Vagina (tissue), 2 donors: ENCODE data around the gene PAQR4. TPM values are rescaled to one million over a fixed set of nuclear protein-coding genes. Genes with fewer than 3 reads are reported as not detected.

Experiments
- DNase-seq, 2 donors: peaks; one replicate each; pipeline ENCODE4 v3.0.0-alpha.2; 2017; ENCODE audit errors: extremely low spot score in 2 of 2
- H3K27ac ChIP-seq: fragments of 200-600 bp; sonication (generic); one replicate; pipeline ENCODE4 v1.5.1; 2019
- H3K27me3 ChIP-seq: fragments of 200-600 bp; sonication (generic); one replicate; pipeline ENCODE4 v1.5.1; 2019
- H3K36me3 ChIP-seq, 2 donors: fragments of 200-600 bp; sonication (generic); one replicate each; pipeline ENCODE4 v1.5.1; 2017 to 2019
- H3K4me1 ChIP-seq: fragments of 200-600 bp; sonication (generic); one replicate; pipeline ENCODE4 v1.5.1; 2019
- H3K4me3 ChIP-seq, 2 donors: fragments of 200-600 bp; sonication (generic); 1 replicate in 1 of 2; 2 replicates in 1 of 2; pipeline ENCODE4 v1.5.1; 2016 to 2019
- H3K9me3 ChIP-seq: fragments of 200-600 bp; sonication (generic); one replicate; pipeline ENCODE4 v1.5.1; 2019
- CTCF ChIP-seq, 3 experiments: fragments of 450-650 bp in 2 of 3; fragments of 200-600 bp in 1 of 3; sonication (generic) in 1 of 3; IDR thresholded peaks; one replicate each; pipeline ENCODE4 v1.5.1; 2017 to 2019; ENCODE audit warnings: antibody characterized with exemption in 3 of 3, mild to moderate bottlenecking in 2 of 3, moderate library complexity in 2 of 3
- POLR2A ChIP-seq, 2 donors: fragments of 450-650 bp; IDR thresholded peaks; one replicate each; pipeline ENCODE4 v1.6.1; 2017; ENCODE audit warnings: antibody characterized with exemption in 2 of 2, mild to moderate bottlenecking in 2 of 2, moderate library complexity in 2 of 2
- POLR2AphosphoS5 ChIP-seq, 2 donors: sonication (generic); formaldehyde crosslinking; IDR thresholded peaks; one replicate each; pipeline ENCODE4 v1.9.0; 2017; ENCODE audit warnings: antibody characterized with exemption in 2 of 2, mild to moderate bottlenecking in 2 of 2, low read depth in 1 of 2; ENCODE audit not compliant: insufficient read depth in 1 of 2
- intact Hi-C: fragments of 100-400 bp; cut with DNase I; formaldehyde crosslinking; loops from one replicate; pipeline ENCODE4 v1.15.1; 2023
- total RNA-seq: library from RNA; depleted of rRNA; stranded (reverse); fragments of >200 nt; gene quantifications from one replicate; pipeline ENCODE4 v1.2.3, GENCODE V29; 2016

The PAQR4 gene
- total RNA-seq, 1 donor from 2014 or later, result 2.7 TPM

GRCh38 chr16:3004319-3004718, 35.2 kb downstream of the PAQR4 start:
- TF ChIP-seq POLR2AphosphoS5 (IDR thresholded peaks at IDR 0.05; ENCODE audit: insufficient read depth in 1 of 2, low read depth in 1 of 2) (no peak), POLR2A (IDR thresholded peaks at IDR 0.05) (no peak), CTCF (IDR thresholded peaks at IDR 0.05) (no peak)
- intact Hi-C loops, result no loop called here
- Histone ChIP-seq H3K4me3 (peak overlapping the region in 1 of 2 donors; percentile 34), H3K9me3 (no peaks in the 10 kb centered on the region), H3K36me3 (no peaks in the 10 kb centered on the region), H3K27me3 (no peaks in the 10 kb centered on the region), H3K4me1 (peaks cover 8% of the 10 kb centered on the region), H3K27ac (no peak overlapping the region)
- no peak for DNase-seq

DNA sequence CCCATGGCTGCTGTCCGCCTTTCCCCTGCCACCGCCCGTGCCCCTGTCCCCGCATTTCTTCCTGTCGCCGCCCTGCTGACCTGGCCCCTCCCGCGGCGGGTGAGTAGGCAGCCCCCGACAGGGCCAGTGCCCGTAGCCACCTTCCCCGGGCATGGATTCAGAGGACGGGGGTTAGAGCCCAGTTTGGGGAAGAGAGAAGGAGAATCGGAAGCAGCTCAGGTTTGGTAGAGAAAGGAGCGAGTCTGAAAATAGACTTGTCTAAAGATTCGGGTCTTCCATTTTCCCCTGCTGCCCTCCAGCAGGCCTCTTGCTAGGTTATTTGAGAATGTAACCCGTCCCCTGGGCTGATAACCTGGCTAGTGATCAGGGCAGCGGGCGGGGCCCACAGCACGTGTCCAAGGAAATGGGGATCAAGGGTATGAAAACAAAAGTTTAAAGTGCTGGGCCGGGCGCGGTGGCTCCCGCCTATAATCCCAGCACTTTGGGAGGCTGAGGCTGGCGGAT, 35.7 kb downstream of the PAQR4 start:
- no peak overlapping the region for H3K27ac ChIP-seq
- H3K36me3 ChIP-seq, result no peaks in the 10 kb centered on the region
- H3K9me3 ChIP-seq, result no peaks in the 10 kb centered on the region
- DNase-seq, result no peak
- intact Hi-C loops, result no loop called here
- no peaks in the 10 kb centered on the region for H3K27me3 ChIP-seq
- peaks cover 8% of the 10 kb centered on the region for H3K4me1 ChIP-seq
- peak overlapping the region in 1 of 2 donors; percentile 10 for H3K4me3 ChIP-seq
- TF ChIP-seq POLR2A (IDR thresholded peaks at IDR 0.05), result no peak
- no peak for TF ChIP-seq POLR2AphosphoS5 (IDR thresholded peaks at IDR 0.05; ENCODE audit: insufficient read depth in 1 of 2, low read depth in 1 of 2)
- no peak for TF ChIP-seq CTCF (IDR thresholded peaks at IDR 0.05)

DNA sequence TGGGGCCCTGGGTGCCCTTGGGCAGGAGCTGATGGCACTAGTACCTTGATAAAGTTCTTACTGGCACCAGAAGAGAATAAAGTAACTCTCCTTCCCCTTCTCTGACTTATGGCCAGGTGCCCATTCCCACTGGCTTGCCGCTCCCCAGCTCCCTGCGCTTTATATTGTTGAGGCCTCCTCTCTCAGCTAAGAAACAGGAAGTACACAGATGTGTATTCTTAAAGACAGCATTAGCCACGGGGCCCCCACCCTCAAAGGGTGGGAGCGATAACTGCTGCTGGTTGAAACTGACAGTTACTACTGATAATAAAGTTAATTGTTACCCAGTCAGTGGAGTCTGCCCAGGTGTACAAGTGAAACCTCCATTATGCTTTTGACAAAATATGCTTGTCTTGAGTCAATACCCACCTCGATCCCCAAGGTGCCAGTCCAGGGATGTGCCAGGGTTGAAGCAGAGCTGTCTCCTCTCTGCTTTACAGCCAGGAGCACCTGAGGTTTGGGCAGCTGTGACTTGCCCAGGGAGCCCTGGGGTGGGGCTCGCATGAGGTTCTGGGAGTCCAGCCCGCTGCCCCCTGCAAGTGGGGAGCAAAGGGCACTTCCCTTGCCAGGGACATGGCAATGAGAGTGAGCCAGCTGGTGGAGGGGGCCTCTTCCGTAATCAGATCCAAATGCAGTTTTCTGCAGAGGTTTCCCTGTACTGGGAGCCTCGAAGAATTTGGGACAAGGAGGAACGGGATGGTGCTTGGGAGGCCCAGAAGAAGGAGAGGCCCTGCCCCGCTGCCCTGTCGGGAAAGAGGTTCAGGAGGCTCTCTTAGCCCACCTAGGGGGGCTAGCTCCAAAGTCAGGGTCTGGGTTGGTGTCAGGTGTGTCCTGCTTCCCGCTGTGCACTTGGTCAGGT, 38.2 kb downstream of the PAQR4 start:
- intact Hi-C loops, result no loop called here
- Histone ChIP-seq H3K9me3 (no peaks in the 10 kb centered on the region), H3K4me1 (peaks cover 8% of the 10 kb centered on the region), H3K27me3 (peaks cover 7% of the 10 kb centered on the region), H3K27ac (no peak overlapping the region), H3K4me3 (no peak overlapping the region), H3K36me3 (no peaks in the 10 kb centered on the region)
- DNase-seq, result no peak
- TF ChIP-seq POLR2AphosphoS5 (IDR thresholded peaks at IDR 0.05; ENCODE audit: insufficient read depth in 1 of 2, low read depth in 1 of 2) (no peak), POLR2A (IDR thresholded peaks at IDR 0.05) (no peak), CTCF (IDR thresholded peaks at IDR 0.05) (no peak)

GRCh38 chr16:3007957-3008689, 39.0 kb downstream of the PAQR4 start:
- no peak for TF ChIP-seq CTCF (IDR thresholded peaks at IDR 0.05)
- TF ChIP-seq POLR2A (IDR thresholded peaks at IDR 0.05), result no peak
- TF ChIP-seq POLR2AphosphoS5 (IDR thresholded peaks at IDR 0.05; ENCODE audit: insufficient read depth in 1 of 2, low read depth in 1 of 2), result no peak
- H3K27ac ChIP-seq, result no peak overlapping the region
- H3K27me3 ChIP-seq, result peaks cover 11% of the 10 kb centered on the region
- no peak overlapping the region for H3K4me3 ChIP-seq
- intact Hi-C loops, result no loop called here
- peaks cover 8% of the 10 kb centered on the region for H3K4me1 ChIP-seq
- H3K36me3 ChIP-seq, result no peaks in the 10 kb centered on the region
- no peaks in the 10 kb centered on the region for H3K9me3 ChIP-seq
- DNase-seq, result no peak
